ENCODE measurements around the gene TGM4. TPM values are rescaled to one million over a fixed set of nuclear protein-coding genes. Genes with fewer than 3 reads are reported as not detected.
A peak's percentile ranks its signal among the peaks of the same experiment; 100 is the strongest.

Gene TGM4
- polyA plus RNA-seq, 1 experiment, result 0.12 TPM

DNA sequence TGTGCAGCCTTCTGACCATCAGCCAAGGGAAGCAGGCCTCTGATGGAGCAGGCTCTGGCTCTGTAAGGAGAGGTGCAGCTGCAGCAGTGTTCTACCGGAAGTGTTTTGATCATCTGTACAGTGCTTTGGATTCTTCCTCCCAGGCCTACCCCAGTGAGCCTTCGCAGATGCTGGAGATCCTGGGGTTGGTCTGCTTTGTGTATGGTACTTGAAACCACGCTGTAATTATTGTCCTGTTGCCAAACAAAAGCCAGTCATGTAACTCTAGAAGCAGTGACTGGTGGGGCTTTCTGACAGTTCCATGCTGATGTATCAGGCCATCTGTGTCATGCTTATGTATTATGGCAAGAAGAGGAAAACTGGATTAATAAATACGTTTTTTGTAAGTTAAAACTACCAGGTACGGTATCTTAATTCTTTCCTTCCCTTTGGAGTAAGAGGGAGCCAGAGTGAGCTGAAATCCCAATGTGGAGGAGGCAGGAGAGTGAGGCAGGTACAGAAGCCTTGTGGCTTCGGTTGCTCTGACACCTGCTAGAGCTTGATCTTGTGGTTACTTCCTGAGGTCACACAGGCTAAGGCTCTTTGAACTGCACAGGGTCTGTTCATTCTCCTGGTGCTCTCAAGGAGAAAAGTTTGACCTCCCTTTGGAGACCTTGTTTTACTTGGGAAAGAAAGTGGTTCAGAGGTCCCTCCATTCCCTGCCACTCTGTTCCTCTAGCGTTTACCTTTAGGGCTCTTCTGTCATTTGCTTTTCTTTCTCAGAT lies 9.0 kb upstream of the TGM4 start:
- Histone ChIP-seq H3K27me3 (ENCODE audit: control insufficient read depth, insufficient read depth, low read length) (no peaks in the 10 kb centered on the region), H3K4me3 (ENCODE audit: low read depth, low read length) (no peak overlapping the region), H3K27ac (ENCODE audit: low read depth, low read length) (peak overlapping the region; percentile 21), H3K9me3 (ENCODE audit: control insufficient read depth, insufficient read depth, low read length) (no peaks in the 10 kb centered on the region)
- ChIA-PET CTCF (no interaction called here), POLR2A (no interaction called here)
- TF ChIP-seq CTCF (IDR thresholded peaks at IDR 0.05; ENCODE audit: low read depth, low read length), result no peak
- DNase-seq (ENCODE audit: low read depth, low spot score), result no peak

DNA sequence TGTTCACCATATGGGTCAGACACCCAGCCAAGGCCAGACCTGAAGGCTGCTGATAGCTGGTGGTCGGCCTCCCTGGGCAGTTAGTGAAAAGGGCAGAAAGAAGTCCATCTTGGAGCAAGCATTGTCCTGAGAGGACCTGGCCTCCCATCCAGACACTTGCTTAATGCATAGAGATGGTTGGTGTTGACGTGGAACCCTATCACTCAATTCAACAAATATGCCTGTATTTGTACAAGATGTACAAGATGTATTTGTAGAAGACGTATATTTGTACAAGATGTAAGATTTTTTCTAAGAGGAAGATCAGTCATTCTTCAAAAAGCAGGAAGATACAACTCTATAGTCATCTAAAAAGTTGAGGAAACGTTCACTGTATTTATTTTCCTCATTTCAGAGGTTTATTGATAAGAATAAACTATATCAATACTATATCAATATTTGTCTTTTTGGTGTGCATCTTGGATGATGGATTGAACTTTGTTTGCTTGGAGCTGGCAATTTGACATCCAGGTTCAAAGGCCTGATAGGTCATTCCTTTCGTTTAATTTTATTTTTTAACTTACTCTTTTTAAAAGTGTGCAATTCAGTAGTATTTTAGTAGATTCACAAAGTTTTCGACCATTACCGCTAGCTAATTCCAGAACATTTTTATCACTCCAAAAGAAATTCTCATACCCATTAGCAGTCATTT lies 6.8 kb upstream of the TGM4 start:
- ChIA-PET POLR2A (interaction anchor here (0.6 kb wide), 1 partner anchor 48 kb away, joined by 3 read pairs; no protein-coding TSS in a partner anchor), CTCF (no interaction called here)
- no peak for TF ChIP-seq CTCF (IDR thresholded peaks at IDR 0.05; ENCODE audit: low read depth, low read length)
- H3K4me3 ChIP-seq (ENCODE audit: low read depth, low read length), result no peak overlapping the region
- H3K9me3 ChIP-seq (ENCODE audit: control insufficient read depth, insufficient read depth, low read length), result no peaks in the 10 kb centered on the region
- H3K27ac ChIP-seq (ENCODE audit: low read depth, low read length), result no peak overlapping the region
- no peaks in the 10 kb centered on the region for H3K27me3 ChIP-seq (ENCODE audit: control insufficient read depth, insufficient read depth, low read length)
- DNase-seq (ENCODE audit: low read depth, low spot score), result no peak

DNA sequence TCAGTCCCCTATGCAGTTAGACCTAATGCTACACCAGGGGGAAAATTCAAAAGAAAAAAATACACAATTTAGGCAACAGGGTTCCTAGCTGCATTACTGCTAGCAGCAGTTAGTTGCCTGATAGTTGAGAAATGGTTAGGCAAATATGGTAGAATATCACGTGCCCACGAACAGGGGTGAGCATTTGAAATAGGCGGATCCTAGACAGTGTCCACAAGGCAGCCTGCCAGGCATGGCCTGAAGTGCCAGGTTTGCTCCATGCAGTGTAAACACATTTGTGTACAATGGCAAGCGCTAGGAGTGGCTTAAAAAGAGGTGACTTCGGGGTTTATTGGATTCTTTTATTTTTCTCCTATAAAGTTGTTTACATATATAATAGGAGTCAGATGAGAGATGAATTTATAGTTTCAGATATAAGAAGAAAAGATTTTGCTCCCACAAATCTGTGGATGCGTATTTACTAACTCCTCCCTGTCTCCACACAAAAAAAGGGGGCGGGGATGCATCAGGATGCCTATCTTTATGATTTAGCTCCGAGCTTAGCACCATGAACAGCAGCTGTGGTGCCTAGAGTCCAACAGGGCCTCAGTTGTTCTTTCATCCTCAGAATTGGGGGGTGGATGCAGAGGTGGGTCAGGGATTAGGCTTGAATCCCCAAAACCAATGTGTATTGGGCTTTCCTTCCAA lies 3.9 kb upstream of the TGM4 start:
- ChIA-PET POLR2A (no interaction called here), CTCF (no interaction called here)
- no peak for DNase-seq (ENCODE audit: low read depth, low spot score)
- Histone ChIP-seq H3K27me3 (ENCODE audit: control insufficient read depth, insufficient read depth, low read length) (peaks cover 2% of the 10 kb centered on the region), H3K4me3 (ENCODE audit: low read depth, low read length) (no peak overlapping the region), H3K27ac (ENCODE audit: low read depth, low read length) (no peak overlapping the region), H3K9me3 (ENCODE audit: control insufficient read depth, insufficient read depth, low read length) (no peaks in the 10 kb centered on the region)
- no peak for TF ChIP-seq CTCF (IDR thresholded peaks at IDR 0.05; ENCODE audit: low read depth, low read length)

DNA sequence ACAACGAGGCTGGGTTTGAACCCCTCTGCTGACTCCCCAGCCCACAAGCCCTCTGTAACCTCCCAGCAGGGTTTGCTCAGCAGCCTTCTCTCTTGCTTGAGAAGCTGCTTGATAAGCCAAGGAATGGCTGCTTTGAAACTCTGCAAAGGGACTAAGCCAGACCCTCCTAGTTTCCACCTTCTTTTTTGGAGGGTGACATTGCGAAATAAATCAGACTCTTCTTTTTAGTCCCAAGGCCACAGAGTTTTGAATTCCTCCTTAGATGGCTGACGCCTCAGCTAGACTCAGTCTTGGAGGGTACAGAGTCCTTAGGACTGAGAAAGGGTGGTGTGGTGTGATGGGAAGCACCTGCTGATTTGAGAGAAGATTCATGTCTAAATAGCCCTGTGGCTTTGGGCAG lies 1.2 kb downstream of the TGM4 start:
- DNase-seq (ENCODE audit: low read depth, low spot score), result no peak
- CTCF ChIA-PET, result no interaction called here
- H3K27me3 ChIP-seq (ENCODE audit: control insufficient read depth, insufficient read depth, low read length), result peaks cover 2% of the 10 kb centered on the region
- no peaks in the 10 kb centered on the region for H3K9me3 ChIP-seq (ENCODE audit: control insufficient read depth, insufficient read depth, low read length)
- no peak overlapping the region for H3K4me3 ChIP-seq (ENCODE audit: low read depth, low read length)
- POLR2A ChIA-PET, result no interaction called here
- no peak for TF ChIP-seq CTCF (IDR thresholded peaks at IDR 0.05; ENCODE audit: low read depth, low read length)
- H3K27ac ChIP-seq (ENCODE audit: low read depth, low read length), result no peak overlapping the region

- no peaks in the 10 kb centered on the region for H3K9me3 ChIP-seq (ENCODE audit: control insufficient read depth, insufficient read depth, low read length)
- peaks cover 2% of the 10 kb centered on the region for H3K27me3 ChIP-seq (ENCODE audit: control insufficient read depth, insufficient read depth, low read length)
- H3K4me3 ChIP-seq (ENCODE audit: low read depth, low read length), result no peak overlapping the region
- no peak for TF ChIP-seq CTCF (IDR thresholded peaks at IDR 0.05; ENCODE audit: low read depth, low read length)
- H3K27ac ChIP-seq (ENCODE audit: low read depth, low read length), result no peak overlapping the region
- ChIA-PET CTCF (no interaction called here), POLR2A (no interaction called here)
- DNase-seq (ENCODE audit: low read depth, low spot score), result no peak
Observed at GRCh38 chr3:44877333-44877732, 2.9 kb downstream of the TGM4 start.

Measured in AG04450 (cell line).